Measurements from ENCODE around the gene ZDHHC14.
A peak's percentile ranks its signal among the peaks of the same experiment; 100 is the strongest.
"Not testable (repeated sequence)": the region's sequence is repeated elsewhere in the genome, so short reads cannot be mapped to it uniquely, and the experiment has no call there.

Gene ZDHHC14

DNA sequence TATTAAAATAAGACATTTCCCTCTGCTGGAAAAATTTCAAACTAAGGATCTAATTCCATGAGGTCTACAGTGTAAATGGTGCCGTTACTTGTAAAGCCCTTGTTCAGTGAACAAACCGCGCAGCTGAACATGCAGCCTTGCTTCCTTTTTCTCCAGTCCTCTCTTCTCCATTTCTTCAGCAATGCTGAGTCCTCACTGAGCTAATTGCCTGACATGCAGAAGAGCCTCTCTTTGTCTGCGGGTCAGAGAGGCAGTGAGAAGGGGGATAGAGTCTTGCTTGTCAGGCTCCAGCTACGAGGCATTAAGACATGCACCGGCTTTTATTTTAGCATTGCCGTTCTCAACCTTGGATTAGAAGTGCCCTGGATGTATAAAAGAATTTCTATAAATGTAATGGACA, 25.7 kb downstream of the ZDHHC14 start:
- DNase-seq (ENCODE audit: low read depth, low spot score): no peak

- DNase-seq (ENCODE audit: low read depth, low spot score): no peak
These were observed 26.7 kb downstream of the ZDHHC14 start for GRCh38 chr6:157407646-157408045.

DNA sequence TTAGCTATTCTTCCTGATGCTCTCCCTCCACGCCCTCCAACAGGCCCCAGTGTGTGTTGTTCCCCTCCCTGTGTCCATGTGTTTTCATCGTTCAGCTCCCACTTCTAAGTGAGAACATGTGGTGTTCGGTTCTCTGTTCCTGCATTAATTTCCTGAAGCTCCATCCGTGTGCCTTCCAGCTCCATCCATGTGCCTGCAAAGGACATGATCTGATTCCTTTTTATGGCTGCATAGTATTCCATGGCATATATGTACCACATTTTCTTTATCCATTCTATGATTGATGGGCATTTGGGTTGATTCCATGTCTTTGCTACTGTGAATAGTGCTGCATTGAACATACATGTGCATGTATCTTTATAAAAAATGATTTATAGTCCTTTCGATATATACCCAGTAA, 27.4 kb downstream of the ZDHHC14 start:
- not testable (repeated sequence) for DNase-seq (ENCODE audit: low read depth, low spot score)

DNA sequence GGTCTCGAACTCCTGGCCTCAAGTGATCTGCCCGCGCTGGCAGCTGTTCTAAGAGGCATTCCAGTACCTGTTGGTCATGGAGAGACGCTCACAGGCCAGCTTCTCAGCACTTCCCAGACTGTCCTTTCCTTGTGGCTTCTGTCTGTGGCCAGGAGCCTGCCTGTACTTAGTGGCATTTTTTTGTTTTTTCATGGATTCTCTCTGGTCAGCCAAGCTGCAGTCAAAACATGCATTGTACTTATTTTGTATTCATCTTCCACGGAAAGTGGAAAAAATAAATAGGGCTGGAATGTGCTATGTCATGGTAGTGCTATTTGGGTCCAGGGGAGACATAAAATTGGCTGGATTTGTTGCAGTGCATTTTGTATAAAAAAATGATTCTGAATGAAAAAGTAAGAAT, 29.1 kb downstream of the ZDHHC14 start:
- DNase-seq (ENCODE audit: low read depth, low spot score): no peak

DNA sequence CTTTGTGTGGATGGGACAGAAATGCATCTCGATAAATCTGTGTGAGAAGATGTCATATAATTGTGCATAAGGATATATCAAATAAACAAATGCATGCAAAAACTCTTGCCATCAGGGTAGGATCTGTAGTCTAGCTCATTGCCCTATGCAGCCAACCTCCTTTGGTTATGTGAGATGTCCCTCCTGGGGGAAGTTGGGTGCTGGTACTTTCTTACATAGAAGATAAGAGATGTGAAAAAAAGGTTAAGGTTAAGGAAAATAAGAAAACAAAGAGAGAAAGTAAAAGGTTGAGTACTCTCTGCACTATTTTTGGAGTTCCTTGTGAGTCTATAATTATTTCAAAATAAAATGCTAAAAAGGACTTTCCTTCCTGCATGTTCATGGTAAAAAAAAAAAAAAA, 30.4 kb downstream of the ZDHHC14 start:
- DNase-seq (ENCODE audit: low read depth, low spot score): no peak

- DNase-seq (ENCODE audit: low read depth, low spot score): no peak
These were observed 31.8 kb downstream of the ZDHHC14 start for GRCh38 chr6:157412791-157413190.

DNA sequence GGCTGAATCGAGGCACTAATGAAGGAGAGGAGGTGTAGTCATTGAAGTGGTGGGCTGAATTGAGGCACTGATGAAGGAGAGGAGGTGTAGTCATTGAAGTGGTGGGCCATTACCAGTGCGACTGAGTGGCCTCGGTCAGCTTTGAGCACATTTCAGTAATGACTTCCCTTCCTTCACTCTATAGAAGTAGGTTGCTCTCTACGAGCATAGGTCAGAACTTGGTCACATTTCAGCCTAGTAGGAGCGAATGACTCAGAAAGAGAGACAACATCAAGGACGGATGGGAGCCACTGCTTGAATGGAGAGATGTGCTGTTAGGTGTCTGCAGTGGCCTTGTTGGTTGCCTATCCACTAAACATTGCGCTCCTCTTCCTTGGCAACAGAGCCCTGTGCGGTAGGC, 39.5 kb downstream of the ZDHHC14 start:
- DNase-seq (ENCODE audit: low read depth, low spot score): no peak

GRCh38 chr6:157424491-157425020, 43.6 kb downstream of the ZDHHC14 start:
- DNase-seq (ENCODE audit: low read depth, low spot score): no peak

DNA sequence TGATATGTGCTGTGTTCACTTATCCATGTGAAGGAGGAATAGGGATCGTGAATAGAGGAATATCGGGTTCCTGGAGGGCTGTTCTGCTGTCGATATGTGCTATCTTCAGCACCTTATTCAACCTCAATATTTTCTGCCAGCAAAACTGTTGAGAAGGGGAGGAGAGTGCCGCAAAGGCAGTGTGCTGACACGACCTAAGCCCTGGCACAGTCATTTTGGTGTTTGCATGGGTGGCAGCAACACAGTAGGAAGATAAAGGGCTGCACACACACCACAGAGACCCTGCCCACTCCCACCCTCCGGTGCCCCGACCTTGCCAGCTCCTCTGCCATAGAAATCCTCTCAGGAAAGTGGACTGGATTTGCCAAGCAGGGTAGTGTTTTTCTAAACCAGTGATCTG, 47.0 kb downstream of the ZDHHC14 start:
- DNase-seq (ENCODE audit: low read depth, low spot score): no peak

DNA sequence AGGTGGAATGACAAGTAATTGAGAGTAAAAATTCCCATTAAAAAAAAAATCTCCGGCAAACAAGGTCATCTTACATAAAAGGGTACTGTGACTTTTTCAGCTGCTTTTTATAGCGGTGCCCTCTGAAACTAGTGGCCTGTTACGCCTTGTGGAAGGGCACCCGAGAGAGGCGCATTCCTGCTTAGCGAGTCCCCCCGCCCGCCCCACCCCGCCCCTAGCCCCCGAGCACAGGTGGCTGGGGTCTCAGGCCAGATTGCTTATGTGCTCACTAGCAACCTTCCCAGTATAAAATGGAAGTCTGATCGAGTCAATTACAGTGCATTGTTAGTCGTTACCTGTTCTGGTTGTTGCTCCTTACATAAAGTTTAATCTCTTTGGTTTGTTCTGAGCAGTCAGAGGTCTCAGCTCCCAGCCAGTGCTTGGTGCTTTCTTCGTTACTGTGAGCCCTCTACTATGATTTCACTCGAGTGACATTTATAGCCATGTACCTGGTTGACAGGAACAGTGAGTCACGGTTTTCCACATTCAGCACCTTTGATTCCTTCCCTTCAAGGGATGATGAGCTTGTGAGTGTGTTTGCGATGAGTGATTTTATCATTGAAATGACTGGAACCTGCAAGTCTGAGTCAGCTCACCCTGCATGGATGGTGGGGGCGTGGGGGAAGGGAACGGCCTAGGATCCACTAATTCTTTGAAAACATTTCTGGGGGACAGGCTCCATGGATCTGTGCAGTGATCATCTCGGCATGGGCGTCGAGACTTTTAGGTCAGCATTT, 47.6 kb downstream of the ZDHHC14 start:
- DNase-seq (ENCODE audit: low read depth, low spot score): peak; percentile 29

- DNase-seq (ENCODE audit: low read depth, low spot score): no peak
These were observed 48.3 kb downstream of the ZDHHC14 start for GRCh38 chr6:157429248-157429647.

- DNase-seq (ENCODE audit: low read depth, low spot score): no peak
These were observed 49.8 kb downstream of the ZDHHC14 start for GRCh38 chr6:157430834-157431233.

DNA sequence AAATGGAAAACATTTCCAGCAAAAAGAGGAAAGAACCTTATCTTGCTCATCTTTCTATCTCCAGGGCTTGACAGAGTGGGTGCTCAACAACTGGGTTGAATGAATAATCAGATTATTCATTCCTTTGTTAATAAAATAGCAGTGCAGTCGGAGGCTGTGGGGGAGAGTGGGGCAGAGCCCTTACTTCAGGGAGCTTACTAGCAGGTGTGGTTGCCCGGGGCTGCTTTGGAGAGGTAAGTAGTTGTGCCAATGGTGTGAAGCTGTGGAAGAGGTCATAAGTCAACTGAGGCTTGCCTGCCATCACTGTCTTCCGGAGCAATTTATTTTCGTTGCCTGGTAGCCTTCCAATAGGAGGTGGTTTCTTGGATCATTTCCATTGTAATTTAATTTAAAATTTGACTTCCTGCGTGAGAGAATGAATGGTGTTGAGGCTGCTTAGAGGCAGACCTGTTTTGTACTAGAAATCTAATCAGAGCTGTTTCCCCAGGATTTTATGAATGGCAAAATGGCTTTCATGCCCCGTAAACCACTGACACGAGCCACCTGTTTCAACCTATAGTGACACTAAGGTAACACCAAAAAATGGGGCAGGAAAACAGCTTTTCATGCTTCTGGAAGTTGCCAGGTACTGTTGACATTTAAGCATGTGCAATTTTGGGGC, 51.4 kb downstream of the ZDHHC14 start:
- DNase-seq (ENCODE audit: low read depth, low spot score): no peak

- no peak for DNase-seq (ENCODE audit: low read depth, low spot score)
These were observed 51.9 kb downstream of the ZDHHC14 start for GRCh38 chr6:157432892-157433265.

DNA sequence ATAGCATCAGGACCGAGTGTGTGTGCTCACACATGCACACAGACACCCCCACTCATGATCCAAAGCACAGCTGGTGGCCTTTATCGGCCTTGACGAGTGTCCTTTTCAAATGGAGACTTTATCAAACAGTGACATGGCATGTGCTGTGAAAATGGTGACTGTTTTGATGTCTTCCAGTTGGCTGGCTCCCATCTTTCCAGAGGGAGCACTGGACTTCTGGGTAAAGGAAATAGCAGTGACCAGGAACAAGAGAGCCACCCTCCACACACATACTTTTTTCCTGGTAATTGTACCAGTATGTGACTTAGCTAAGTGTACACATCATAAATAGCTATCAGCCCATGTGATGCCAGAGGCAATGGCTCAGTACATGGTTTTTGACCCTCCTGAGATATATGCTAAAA, 52.7 kb downstream of the ZDHHC14 start:
- no peak for DNase-seq (ENCODE audit: low read depth, low spot score)

- no peak for DNase-seq (ENCODE audit: low read depth, low spot score)
These were observed 53.5 kb downstream of the ZDHHC14 start for GRCh38 chr6:157434349-157435033.

DNA sequence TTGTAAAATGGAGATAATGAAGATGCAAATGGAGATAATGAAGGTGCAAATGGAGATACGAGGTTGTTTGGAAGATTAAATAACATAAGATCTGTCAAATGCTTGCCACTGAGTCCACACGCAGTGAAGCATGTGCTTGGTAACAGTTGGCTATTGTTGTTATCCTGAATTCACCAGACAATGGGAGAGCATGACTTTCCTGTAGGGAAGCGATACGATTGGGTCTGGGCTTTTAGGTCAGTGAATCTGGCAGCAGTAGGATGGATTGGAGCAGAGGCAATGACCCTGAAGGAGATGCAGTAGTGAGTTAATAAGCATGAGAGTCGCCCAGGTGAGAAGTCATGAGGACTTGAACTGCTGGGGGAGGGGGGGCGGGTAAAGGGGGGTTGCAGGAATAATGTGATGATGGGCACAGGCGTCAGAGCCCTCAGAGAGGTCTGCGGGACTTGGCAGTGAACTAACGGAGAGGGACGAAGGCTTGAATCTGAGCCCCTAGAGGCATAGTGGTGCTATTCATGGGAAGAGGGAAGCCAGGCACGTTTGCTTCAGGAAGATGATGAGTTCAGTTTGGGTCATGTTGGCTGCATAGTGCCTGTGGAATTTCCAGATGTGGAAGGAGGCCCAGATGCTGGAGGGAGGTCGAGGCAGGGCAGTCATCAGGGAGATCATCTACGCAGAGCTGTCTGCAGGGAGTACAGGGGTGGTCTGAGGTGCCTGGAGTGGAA, 55.4 kb downstream of the ZDHHC14 start:
- no peak for DNase-seq (ENCODE audit: low read depth, low spot score)

GRCh38 chr6:157436944-157437336, 56.0 kb downstream of the ZDHHC14 start:
- DNase-seq (ENCODE audit: low read depth, low spot score): no peak

DNA sequence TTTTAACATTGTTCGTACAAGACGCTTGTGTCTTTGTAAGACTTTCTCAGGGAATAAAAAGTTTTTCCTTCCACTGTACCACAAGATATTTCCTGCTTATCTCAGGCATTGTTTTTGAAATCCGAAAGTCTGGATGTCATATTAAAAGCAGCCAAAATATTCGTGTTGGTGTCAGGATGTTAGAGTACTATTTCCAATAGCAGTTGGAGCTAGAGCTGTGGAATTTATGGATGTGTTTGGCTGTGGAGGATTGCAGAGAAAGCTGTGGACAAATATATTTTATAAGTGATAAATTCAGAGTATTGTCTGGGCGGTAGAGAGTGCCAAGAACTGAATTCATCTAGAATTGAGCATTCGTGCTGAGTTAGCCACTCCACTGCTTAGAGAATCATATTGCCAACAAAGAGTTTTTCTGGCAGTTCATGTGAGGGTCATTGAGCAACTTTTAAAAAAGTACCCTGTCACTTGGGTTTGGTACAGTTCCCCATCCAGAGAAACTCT, 57.7 kb downstream of the ZDHHC14 start:
- DNase-seq (ENCODE audit: low read depth, low spot score): no peak

DNA sequence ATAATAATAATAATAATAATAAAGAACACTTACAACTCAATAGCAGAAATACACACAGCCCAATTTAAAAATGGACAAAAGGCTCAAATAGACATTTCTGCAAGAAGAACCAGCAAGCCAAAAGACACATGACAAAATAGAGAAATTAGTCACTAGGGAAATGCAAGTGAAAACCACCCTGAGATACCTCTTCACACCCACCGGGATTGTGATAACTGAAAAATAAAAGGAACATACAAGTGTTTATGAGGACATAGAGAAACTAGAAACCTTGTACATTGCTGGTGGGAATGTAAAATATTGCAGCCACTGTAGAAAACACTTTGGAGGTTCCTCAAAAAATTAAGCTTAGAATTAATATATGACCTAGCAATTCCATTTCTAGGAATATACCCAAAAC, 59.2 kb downstream of the ZDHHC14 start:
- no peak for DNase-seq (ENCODE audit: low read depth, low spot score)

GRCh38 chr6:157442291-157442690, 61.3 kb downstream of the ZDHHC14 start:
- no peak for DNase-seq (ENCODE audit: low read depth, low spot score)

Data from activated naive CD8-positive, alpha-beta T cell treated with anti-CD3 and anti-CD28 coated beads, Interleukin-2, amount 50 U/mL, for 16 hours (primary cell).